Measurements from ENCODE around the gene BAZ2B. TPM values are rescaled to one million over a fixed set of nuclear protein-coding genes. Genes with fewer than 3 reads are reported as not detected.

BAZ2B gene
- total RNA-seq, 1 experiment from 2014 or later = 54.9 TPM

- no peak overlapping the region for H2BK15ac ChIP-seq (ENCODE audit: low read depth, low read length)
- H3K23ac ChIP-seq (ENCODE audit: insufficient read length, low read depth, low read length) = no peak overlapping the region
- no peak overlapping the region for H3K56ac ChIP-seq (ENCODE audit: insufficient read length, low read depth, low read length)
- Mint-ChIP-seq H3K27ac (no peak overlapping the region), H3K36me3 (ENCODE audit: insufficient read depth in 1 of 3, low read depth in 3 of 3) (peaks cover 26 to 44% (median 35%) of the 10 kb centered on the region in 3 experiments), H3K27me3 (ENCODE audit: low read depth) (no peaks in the 10 kb centered on the region), H3K9me3 (no peaks in the 10 kb centered on the region), H3K4me3 (no peak overlapping the region), H3K4me1 (no peaks in the 10 kb centered on the region)
- H3K27me3 ChIP-seq (ENCODE audit: insufficient read depth, low read length) = no peaks in the 10 kb centered on the region
- DNase-seq = no peak
- no peak overlapping the region for H4K91ac ChIP-seq (ENCODE audit: insufficient read length, low read depth, low read length)
- no peak overlapping the region for H2BK120ac ChIP-seq (ENCODE audit: low read depth, low read length, poor library complexity, severe bottlenecking)
- H4K20me1 ChIP-seq (ENCODE audit: control insufficient read depth, insufficient read depth, insufficient read length) = no peaks in the 10 kb centered on the region
- no peaks in the 10 kb centered on the region for H3K4me1 ChIP-seq (ENCODE audit: insufficient read depth, low read length)
- H2BK5ac ChIP-seq (ENCODE audit: insufficient read length, low read length) = no peak overlapping the region
- H2BK12ac ChIP-seq (ENCODE audit: insufficient read length, low read depth, low read length) = no peak overlapping the region
- TF ChIP-seq, protein P1, sequence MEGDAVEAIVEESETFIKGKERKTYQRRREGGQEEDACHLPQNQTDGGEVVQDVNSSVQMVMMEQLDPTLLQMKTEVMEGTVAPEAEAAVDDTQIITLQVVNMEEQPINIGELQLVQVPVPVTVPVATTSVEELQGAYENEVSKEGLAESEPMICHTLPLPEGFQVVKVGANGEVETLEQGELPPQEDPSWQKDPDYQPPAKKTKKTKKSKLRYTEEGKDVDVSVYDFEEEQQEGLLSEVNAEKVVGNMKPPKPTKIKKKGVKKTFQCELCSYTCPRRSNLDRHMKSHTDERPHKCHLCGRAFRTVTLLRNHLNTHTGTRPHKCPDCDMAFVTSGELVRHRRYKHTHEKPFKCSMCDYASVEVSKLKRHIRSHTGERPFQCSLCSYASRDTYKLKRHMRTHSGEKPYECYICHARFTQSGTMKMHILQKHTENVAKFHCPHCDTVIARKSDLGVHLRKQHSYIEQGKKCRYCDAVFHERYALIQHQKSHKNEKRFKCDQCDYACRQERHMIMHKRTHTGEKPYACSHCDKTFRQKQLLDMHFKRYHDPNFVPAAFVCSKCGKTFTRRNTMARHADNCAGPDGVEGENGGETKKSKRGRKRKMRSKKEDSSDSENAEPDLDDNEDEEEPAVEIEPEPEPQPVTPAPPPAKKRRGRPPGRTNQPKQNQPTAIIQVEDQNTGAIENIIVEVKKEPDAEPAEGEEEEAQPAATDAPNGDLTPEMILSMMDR (conservative IDR thresholded peaks at IDR 0.05) = no peak
- no peak overlapping the region for H3K4me2 ChIP-seq (ENCODE audit: insufficient read depth, insufficient read length, low read length)
- H3K4ac ChIP-seq (ENCODE audit: low read depth, low read length) = no peak overlapping the region
- H4K8ac ChIP-seq (replicated peaks; ENCODE audit: insufficient read length, low read depth, low read length) = no peak overlapping the region
- no peaks in the 10 kb centered on the region for H3K23me2 ChIP-seq (ENCODE audit: insufficient read length, low read depth, low read length, poor library complexity, severe bottlenecking)
- no peak overlapping the region for H4K5ac ChIP-seq (ENCODE audit: insufficient read length, low read depth, low read length)
- H3K18ac ChIP-seq (ENCODE audit: insufficient read length, low read depth, low read length) = no peak overlapping the region
- no peaks in the 10 kb centered on the region for H3K79me2 ChIP-seq (ENCODE audit: insufficient read depth, low read length)
- no peak overlapping the region for H3K27ac ChIP-seq (ENCODE audit: insufficient read length, low read depth, low read length)
- no CpG with 5 or more reads among the region's 2 CpGs for WGBS (ENCODE audit: extremely low coverage, insufficient read length, low lambda C conversion rate)
- H2AK5ac ChIP-seq (ENCODE audit: insufficient read length, low read length) = no peak overlapping the region
- no peak overlapping the region for H3T11ph ChIP-seq (ENCODE audit: low read length)
- no peak overlapping the region for H2AFZ ChIP-seq (ENCODE audit: low read length)
- H3K9me3 ChIP-seq (ENCODE audit: control insufficient read depth, low read depth, low read length) = no peaks in the 10 kb centered on the region
- H3K79me1 ChIP-seq (ENCODE audit: insufficient read depth, low read depth, low read length, poor library complexity, severe bottlenecking) = no peaks in the 10 kb centered on the region
- H2BK20ac ChIP-seq (ENCODE audit: low read depth, low read length, poor library complexity, severe bottlenecking) = no peak overlapping the region
- H3K9ac ChIP-seq (ENCODE audit: extremely low read depth, insufficient read length, low read length) = no peak overlapping the region
- H3K14ac ChIP-seq (ENCODE audit: insufficient read depth, low read length) = no peak overlapping the region
Measured at GRCh38 chr2:159476329-159476728, 140.0 kb downstream of the BAZ2B start.

Measured in H9 (cell line).